HepG2 (cell line): Measurements from ENCODE around the gene RBSN. TPM values are rescaled to one million over a fixed set of nuclear protein-coding genes. Genes with fewer than 3 reads are reported as not detected.

Experiments used
- ATM ChIP-seq: fragments of 450-650 bp; IDR thresholded peaks from 2 replicates; pipeline ENCODE4 v1.7.1; 2017; ENCODE audit warnings: mild to moderate bottlenecking, borderline replicate concordance
- IKZF4 ChIP-seq: sonication (generic); formaldehyde crosslinking; IDR thresholded peaks from 2 replicates; pipeline ENCODE4 v1.5.1; 2020; ENCODE audit warnings: borderline replicate concordance, mild to moderate bottlenecking, low read depth, missing genetic modification reagents; ENCODE audit errors: not compliant biosample characterization
- KLF15 ChIP-seq: sonication (generic); formaldehyde crosslinking; IDR thresholded peaks from 2 replicates; pipeline ENCODE4 v1.8.1; 2023; ENCODE audit warnings: borderline replicate concordance, mild to moderate bottlenecking, inconsistent platforms, missing genetic modification reagents, mixed read lengths
- MLXIP ChIP-seq: sonication (generic); formaldehyde crosslinking; IDR thresholded peaks from 2 replicates; pipeline ENCODE4 v1.9.0; 2021; ENCODE audit warnings: missing genetic modification reagents, borderline replicate concordance
- MZF1 ChIP-seq: sonication (generic); formaldehyde crosslinking; IDR thresholded peaks from 2 replicates; pipeline ENCODE4 v1.8.1; 2023; ENCODE audit warnings: mild to moderate bottlenecking, missing genetic modification reagents, borderline replicate concordance
- NAIF1 ChIP-seq: sonication (generic); formaldehyde crosslinking; IDR thresholded peaks from 2 replicates; pipeline ENCODE4 v1.5.0; 2020; ENCODE audit warnings: mild to moderate bottlenecking, missing genetic modification reagents, borderline replicate concordance
- SP140L ChIP-seq: sonication (generic); formaldehyde crosslinking; IDR thresholded peaks from 2 replicates; pipeline ENCODE4 v1.4.0; 2020; ENCODE audit warnings: missing genetic modification reagents, borderline replicate concordance
- THAP9 ChIP-seq: sonication (generic); formaldehyde crosslinking; IDR thresholded peaks from 2 replicates; pipeline ENCODE4; 2020; ENCODE audit warnings: missing genetic modification reagents, mild to moderate bottlenecking, borderline replicate concordance
- YY1 ChIP-seq: IDR thresholded peaks from 2 replicates; pipeline ENCODE4 v1.6.1; 2011; ENCODE audit warnings: low read length, low read depth, moderate library complexity, mild to moderate bottlenecking; ENCODE audit not compliant: insufficient read depth, insufficient replicate concordance
- ZNF407 ChIP-seq: sonication (generic); formaldehyde crosslinking; IDR thresholded peaks from one replicate; pipeline ENCODE4 v1.5.1; 2020; ENCODE audit warnings: mild to moderate bottlenecking, missing genetic modification reagents; ENCODE audit errors: not compliant biosample characterization
- ZNF570 ChIP-seq: sonication (generic); formaldehyde crosslinking; IDR thresholded peaks from 2 replicates; pipeline ENCODE4 v1.4.0; 2020; ENCODE audit warnings: mild to moderate bottlenecking, missing genetic modification reagents, borderline replicate concordance
- ZNF841 ChIP-seq: sonication (generic); formaldehyde crosslinking; IDR thresholded peaks from 2 replicates; pipeline ENCODE4 v1.8.1; 2023; ENCODE audit warnings: missing genetic modification reagents, borderline replicate concordance
- polyA plus RNA-seq, 8 experiments: library from polyadenylated mRNA; depleted of rRNA in 3 of 8; stranded (reverse) in 7 of 8; unstranded in 1 of 8; fragments of >200 nt; fragmentation: Illumina TruSeq in 4 of 8; extraction: Trizol in 4 of 8; gene quantifications; 2 replicates each; pipeline versions ENCODE4 v1.2.1 to v1.2.3, GENCODE V29; 2011 to 2016; ENCODE audit warnings: low read depth in 4 of 8, missing spikeins in 1 of 8, mixed read lengths in 1 of 8; ENCODE audit not compliant: insufficient read depth in 1 of 8
- total RNA-seq, 5 experiments: library from RNA; depleted of rRNA; stranded (reverse); fragments of >200 nt; fragmentation: Illumina TruSeq; extraction: Trizol; gene quantifications; 2 replicates each; pipeline ENCODE4 v1.2.3, GENCODE V29; 2016; ENCODE audit warnings: low read depth in 1 of 5

RBSN gene
- total and polyA plus RNA-seq, 2 of the 13 experiments (the other 11 are each of a cell fraction or from before 2014, with no cell fraction given) = 7.9 to 11.8 TPM

DNA sequence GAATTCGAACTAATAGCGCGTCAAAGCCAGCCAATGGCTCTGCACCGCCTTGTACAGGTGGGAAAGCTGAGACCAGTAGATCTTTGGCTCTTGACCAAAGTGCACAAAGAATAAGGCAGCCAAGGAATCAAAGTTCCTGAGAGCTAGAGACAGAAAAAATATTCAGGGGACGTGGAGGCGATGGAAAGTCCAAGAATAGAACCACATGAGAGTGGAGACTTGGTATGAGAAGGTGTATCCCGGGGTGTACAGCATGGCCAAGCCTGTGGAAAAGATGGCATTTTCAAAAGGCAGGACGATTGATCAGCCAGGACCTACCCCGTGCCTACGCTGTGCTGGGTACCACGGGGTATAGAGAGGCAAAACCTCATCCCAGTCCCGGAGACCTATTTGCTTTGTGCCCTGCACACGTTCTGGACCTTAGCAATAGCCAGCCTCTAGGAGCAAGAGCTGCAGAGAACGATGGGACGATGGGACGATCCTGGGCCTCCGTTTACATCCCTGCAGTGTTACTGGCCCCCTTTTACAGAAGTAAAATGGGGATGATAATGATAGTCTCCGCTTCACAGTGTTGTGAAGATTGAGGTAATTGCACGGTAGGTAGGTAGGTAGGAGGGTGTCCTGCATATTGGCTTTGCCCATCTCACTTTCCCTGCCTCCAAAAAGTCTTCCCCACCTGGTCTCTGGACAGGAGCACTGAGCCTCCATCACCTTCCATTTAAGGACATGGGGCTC lies 583 bp upstream of the RBSN start (continued):
- TF ChIP-seq ZNF407 (no peak), ATM (no peak), NAIF1 (CRISPR knock-in tag) (0 out of 2 replicates have a peak, but pooled peaks have one; percentile 7), THAP9 (peak; percentile 13; the same call in 1 of the 2 replicates), KLF15 (CRISPR knock-in tag) (peak; percentile 88; the same call in 1 of the 2 replicates), ZNF570 (CRISPR knock-in tag) (no peak), MZF1 (CRISPR knock-in tag) (no peak), MLXIP (CRISPR knock-in tag) (no peak), ZNF841 (CRISPR knock-in tag) (no peak), IKZF4 (CRISPR knock-in tag) (no peak), YY1 (no peak), SP140L (CRISPR knock-in tag) (no peak)
